ENCODE measurements around the gene PDHB. TPM values are rescaled to one million over a fixed set of nuclear protein-coding genes. Genes with fewer than 3 reads are reported as not detected.

PDHB gene
- total and polyA plus RNA-seq, 7 experiments from 2014 or later, result 30.1 to 128 (median 55.8) TPM

DNA sequence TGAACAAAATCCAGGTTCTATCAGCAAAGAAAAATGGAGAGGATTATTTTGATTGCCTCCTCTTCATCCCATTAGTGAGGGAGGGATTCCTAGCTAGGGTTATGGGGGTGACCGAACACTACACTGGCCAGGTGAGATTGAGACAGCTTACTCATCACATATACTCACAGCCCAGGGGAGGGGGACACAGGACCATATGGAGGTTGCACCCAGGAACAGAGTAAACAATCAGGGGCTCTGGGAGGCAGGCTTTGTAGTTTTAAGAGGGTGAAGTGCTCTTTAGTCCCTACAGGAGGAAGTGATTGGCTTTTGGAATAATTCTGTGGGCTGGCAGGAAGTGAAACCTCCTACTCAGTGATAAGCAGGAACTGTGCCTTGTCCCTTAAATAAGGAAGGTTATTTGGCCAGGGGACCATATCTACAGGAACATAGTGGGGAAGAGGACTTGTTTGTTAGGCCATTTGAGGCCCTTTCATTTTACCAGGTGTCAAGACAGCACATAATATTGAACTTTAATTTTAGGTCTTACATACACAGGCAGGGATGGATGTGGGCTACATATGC is 40.8 kb upstream of the PDHB start:
- Mint-ChIP-seq H3K27me3 (peaks cover 0 to 14% (median 0%) of the 10 kb centered on the region in 5 donors), H3K36me3 (peaks cover 0 to 11% (median 0%) of the 10 kb centered on the region in 5 donors), H3K27ac (no peak overlapping the region), H3K4me1 (peaks cover 5 to 54% (median 22%) of the 10 kb centered on the region in 7 donors), H3K9me3 (peaks cover 0 to 2% (median 0%) of the 10 kb centered on the region in 11 donors), H3K4me3 (no peak overlapping the region)
- ChIA-PET POLR2A (no interaction called here), CTCF (no interaction called here)
- Histone ChIP-seq H3K4me1 (ENCODE audit: control insufficient read depth in 2 of 2, insufficient read depth in 2 of 2, low read length in 2 of 2) (peaks cover 0 to 28% of the 10 kb centered on the region in 2 donors), H3K27ac (ENCODE audit: low read depth, low read length) (no peak overlapping the region), H3K4me3 (ENCODE audit: low read length) (no peak overlapping the region), H3K27me3 (ENCODE audit: control insufficient read depth in 2 of 2, insufficient read depth in 2 of 2, low read length in 2 of 2) (no peaks in the 10 kb centered on the region), H3K9me3 (ENCODE audit: control insufficient read depth in 2 of 3, low read length in 3 of 3) (no peaks in the 10 kb centered on the region), H3K36me3 (ENCODE audit: control insufficient read depth in 2 of 3, insufficient read depth in 3 of 3, low read length in 3 of 3) (no peaks in the 10 kb centered on the region)
- DNase-seq, result no peak
- peak; percentile 61 for ATAC-seq
- intact Hi-C loops (cut with micrococcal nuclease), result loop anchor here in 1 of 2 donors (5.0 kb wide), 2 partner anchors 42 to 142 kb away; partner anchors contain the start of genes PDHB and PXK

DNA sequence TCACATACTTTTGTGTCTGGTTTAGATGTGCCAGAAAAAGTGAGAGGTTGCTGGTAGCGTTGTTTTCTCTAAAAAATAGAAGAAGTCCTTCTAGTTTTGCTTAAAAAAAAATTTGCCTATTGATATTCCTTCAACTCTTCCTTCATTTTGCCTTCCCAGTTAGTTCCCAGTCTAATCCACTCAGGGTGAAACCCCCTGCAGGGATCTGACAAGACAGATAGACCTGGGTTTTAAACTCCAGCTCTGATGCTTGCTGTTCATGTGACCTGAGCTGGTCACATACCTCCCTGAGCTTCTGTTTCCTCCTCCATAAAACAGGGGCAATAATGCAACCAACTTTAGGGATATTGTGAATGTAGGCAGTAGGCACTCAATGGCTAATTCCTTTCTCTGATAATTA is 39.6 kb upstream of the PDHB start:
- Mint-ChIP-seq H3K36me3 (peaks cover 0 to 11% (median 0%) of the 10 kb centered on the region in 5 donors), H3K27ac (peak overlapping the region in 2 of 9 donors; percentile 43 to 82), H3K9me3 (peaks cover 0 to 1% (median 0%) of the 10 kb centered on the region in 11 donors), H3K4me1 (peaks cover 5 to 61% (median 22%) of the 10 kb centered on the region in 7 donors), H3K4me3 (no peak overlapping the region), H3K27me3 (peaks cover 0 to 9% (median 0%) of the 10 kb centered on the region in 5 donors)
- Histone ChIP-seq H3K4me1 (ENCODE audit: control insufficient read depth in 2 of 2, insufficient read depth in 2 of 2, low read length in 2 of 2) (peaks cover 0 to 28% of the 10 kb centered on the region in 2 donors), H3K27ac (ENCODE audit: low read depth, low read length) (no peak overlapping the region), H3K9me3 (ENCODE audit: control insufficient read depth in 2 of 3, low read length in 3 of 3) (no peaks in the 10 kb centered on the region), H3K4me3 (ENCODE audit: low read length) (no peak overlapping the region), H3K36me3 (ENCODE audit: control insufficient read depth in 2 of 3, insufficient read depth in 3 of 3, low read length in 3 of 3) (no peaks in the 10 kb centered on the region), H3K27me3 (ENCODE audit: control insufficient read depth in 2 of 2, insufficient read depth in 2 of 2, low read length in 2 of 2) (no peaks in the 10 kb centered on the region)
- intact Hi-C loops (cut with micrococcal nuclease), result loop anchor here in 1 of 2 donors (5.0 kb wide), 2 partner anchors 41 to 141 kb away; partner anchors contain the start of genes PDHB and PXK
- ATAC-seq (no peak), DNase-seq (no peak)
- POLR2A ChIA-PET, result interaction anchor here (0.6 to 0.9 kb wide), 2 partner anchors 18 to 232 kb away, joined by 3 read pairs; partner anchors contain the start of gene KCTD6
- CTCF ChIA-PET, result interaction anchor here (1.1 kb wide), 1 partner anchor 10 kb away, joined by 3 read pairs; no protein-coding TSS in a partner anchor

DNA sequence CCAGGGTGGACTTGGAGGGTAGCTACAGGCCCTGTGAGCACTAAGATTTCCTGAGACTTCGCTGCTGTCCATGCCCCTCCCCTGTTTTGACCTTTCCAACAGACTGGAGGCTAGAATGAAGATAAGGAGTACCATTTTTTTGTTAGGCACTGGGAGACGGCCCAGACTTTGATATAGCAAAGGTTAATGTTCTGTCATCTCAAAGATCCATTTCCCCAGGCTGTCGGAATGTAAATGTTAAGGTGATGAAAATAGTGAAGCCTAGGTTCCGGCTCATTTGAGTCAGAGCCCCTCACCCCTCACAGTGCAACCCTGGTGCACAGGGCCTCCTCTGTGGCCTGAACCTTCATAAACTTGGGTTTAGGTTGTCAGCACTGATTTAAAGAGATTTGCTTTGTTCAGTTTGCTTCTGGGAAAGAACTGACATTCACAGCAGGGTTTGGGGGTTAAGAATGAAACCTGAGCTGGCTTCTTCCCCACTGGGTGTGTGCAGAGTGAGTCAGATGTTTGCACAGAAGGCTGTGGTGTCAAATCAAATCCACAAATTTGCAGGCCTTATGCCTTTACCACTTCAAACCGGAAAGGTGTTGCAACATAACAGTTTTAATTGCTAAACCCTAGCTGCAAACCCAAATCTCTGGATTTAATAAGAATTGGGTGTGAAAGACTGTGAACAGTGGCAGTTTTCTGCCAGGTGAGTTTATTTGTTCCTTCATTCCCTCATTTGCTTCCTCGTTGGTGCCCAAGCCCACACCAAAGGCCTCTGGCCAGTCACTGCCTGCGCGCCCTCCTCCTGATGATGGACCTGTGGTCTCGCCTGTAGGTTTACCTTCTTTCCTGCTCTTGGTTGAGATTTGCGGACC is 37.6 kb upstream of the PDHB start:
- CTCF ChIA-PET, result interaction anchor here (0.6 kb wide), 1 partner anchor 12 kb away, joined by 3 read pairs; no protein-coding TSS in a partner anchor
- intact Hi-C loops (cut with micrococcal nuclease), result loop anchor here in 1 of 2 donors (1.0 to 5.0 kb wide), 4 partner anchors 8 to 139 kb away; partner anchors contain the start of genes PDHB and PXK

GRCh38 chr3:58470363-58471024 is 36.9 kb upstream of the PDHB start:
- intact Hi-C loops (cut with micrococcal nuclease), result loop anchor here in 1 of 2 donors (1.0 to 5.0 kb wide), 4 partner anchors 7 to 138 kb away; partner anchors contain the start of genes PDHB and PXK

More for the DNA sequence above, 37.6 kb upstream of the PDHB start:
- DNase-seq (peak in 1 of 9 donors; percentile 60), ATAC-seq (peak; percentile 93)
- peak overlapping the region in 5 of 9 donors; percentile 53 to 89 (median 74) for H3K27ac Mint-ChIP-seq
- POLR2A ChIA-PET, result interaction anchor here (0.6 to 0.9 kb wide), 2 partner anchors 40 to 41 kb away, joined by 3 to 4 read pairs; no protein-coding TSS in a partner anchor
- H3K9me3 Mint-ChIP-seq, result peaks cover 0 to 1% (median 0%) of the 10 kb centered on the region in 11 donors
- no peak overlapping the region for H3K27ac ChIP-seq (ENCODE audit: low read depth, low read length)
- no peaks in the 10 kb centered on the region for H3K9me3 ChIP-seq (ENCODE audit: control insufficient read depth in 2 of 3, low read length in 3 of 3)
- H3K4me1 ChIP-seq (ENCODE audit: control insufficient read depth in 2 of 2, insufficient read depth in 2 of 2, low read length in 2 of 2), result peaks cover 0 to 28% of the 10 kb centered on the region in 2 donors
- H3K36me3 Mint-ChIP-seq, result peaks cover 0 to 8% (median 0%) of the 10 kb centered on the region in 5 donors
- H3K27me3 Mint-ChIP-seq, result peaks cover 0 to 2% (median 0%) of the 10 kb centered on the region in 5 donors
- H3K4me3 Mint-ChIP-seq, result peak overlapping the region in 2 of 10 donors; percentile 5 to 64
- no peaks in the 10 kb centered on the region for H3K27me3 ChIP-seq (ENCODE audit: control insufficient read depth in 2 of 2, insufficient read depth in 2 of 2, low read length in 2 of 2)
- H3K4me3 ChIP-seq (ENCODE audit: low read length), result peak overlapping the region; percentile 19
- H3K36me3 ChIP-seq (ENCODE audit: control insufficient read depth in 2 of 3, insufficient read depth in 3 of 3, low read length in 3 of 3), result no peaks in the 10 kb centered on the region
- peaks cover 5 to 64% (median 22%) of the 10 kb centered on the region in 7 donors for H3K4me1 Mint-ChIP-seq

GRCh38 chr3:58469096-58469495 is 35.5 kb upstream of the PDHB start:
- H3K27me3 ChIP-seq (ENCODE audit: control insufficient read depth in 2 of 2, insufficient read depth in 2 of 2, low read length in 2 of 2), result no peaks in the 10 kb centered on the region
- CTCF ChIA-PET, result no interaction called here
- DNase-seq (no peak), ATAC-seq (no peak)
- H3K27ac ChIP-seq (ENCODE audit: low read depth, low read length), result no peak overlapping the region
- Mint-ChIP-seq H3K4me1 (peaks cover 5 to 51% (median 9%) of the 10 kb centered on the region in 7 donors), H3K4me3 (no peak overlapping the region), H3K9me3 (peaks cover 0 to 1% (median 0%) of the 10 kb centered on the region in 11 donors), H3K27me3 (peaks cover 0 to 2% (median 0%) of the 10 kb centered on the region in 5 donors), H3K27ac (peak overlapping the region in 1 of 9 donors; percentile 47), H3K36me3 (peaks cover 0 to 7% (median 0%) of the 10 kb centered on the region in 5 donors)
- intact Hi-C loops (cut with micrococcal nuclease), result no loop called here
- no peaks in the 10 kb centered on the region for H3K9me3 ChIP-seq (ENCODE audit: control insufficient read depth in 2 of 3, low read length in 3 of 3)
- POLR2A ChIA-PET, result interaction anchor here (0.7 kb wide), 1 partner anchor 1243 kb away, joined by 4 read pairs; no protein-coding TSS in a partner anchor
- H3K4me3 ChIP-seq (ENCODE audit: low read length), result no peak overlapping the region
- H3K36me3 ChIP-seq (ENCODE audit: control insufficient read depth in 2 of 3, insufficient read depth in 3 of 3, low read length in 3 of 3), result no peaks in the 10 kb centered on the region
- H3K4me1 ChIP-seq (ENCODE audit: control insufficient read depth in 2 of 2, insufficient read depth in 2 of 2, low read length in 2 of 2), result peaks cover 0 to 26% of the 10 kb centered on the region in 2 donors

More at GRCh38 chr3:58470363-58471024, 36.9 kb upstream of the PDHB start:
- H3K4me1 ChIP-seq (ENCODE audit: control insufficient read depth in 2 of 2, insufficient read depth in 2 of 2, low read length in 2 of 2), result peaks cover 0 to 28% of the 10 kb centered on the region in 2 donors
- no peaks in the 10 kb centered on the region for H3K36me3 ChIP-seq (ENCODE audit: control insufficient read depth in 2 of 3, insufficient read depth in 3 of 3, low read length in 3 of 3)
- CTCF ChIA-PET, result no interaction called here
- ATAC-seq (no peak), DNase-seq (no peak)
- Mint-ChIP-seq H3K27ac (peak overlapping the region in 4 of 9 donors; percentile 67 to 89 (median 74)), H3K4me1 (peaks cover 5 to 64% (median 22%) of the 10 kb centered on the region in 7 donors), H3K27me3 (peaks cover 0 to 2% (median 0%) of the 10 kb centered on the region in 5 donors), H3K36me3 (peaks cover 0 to 8% (median 0%) of the 10 kb centered on the region in 5 donors), H3K9me3 (peaks cover 0 to 1% (median 0%) of the 10 kb centered on the region in 11 donors), H3K4me3 (peak overlapping the region in 1 of 10 donors; percentile 64)
- POLR2A ChIA-PET, result interaction anchor here (1.0 kb wide), 1 partner anchor 21 kb away, joined by 3 read pairs; the partner anchor contains the start of gene KCTD6
- H3K4me3 ChIP-seq (ENCODE audit: low read length), result no peak overlapping the region
- H3K9me3 ChIP-seq (ENCODE audit: control insufficient read depth in 2 of 3, low read length in 3 of 3), result no peaks in the 10 kb centered on the region
- no peak overlapping the region for H3K27ac ChIP-seq (ENCODE audit: low read depth, low read length)
- H3K27me3 ChIP-seq (ENCODE audit: control insufficient read depth in 2 of 2, insufficient read depth in 2 of 2, low read length in 2 of 2), result no peaks in the 10 kb centered on the region

Measured in naive thymus-derived CD4-positive, alpha-beta T cell (primary cell).